IMR-90 (cell line): ENCODE measurements around the gene TBCE.

Experiments
- POLR2A ChIP-seq: IDR thresholded peaks from 2 replicates; pipeline ENCODE4 v1.6.1; 2012; ENCODE audit warnings: mild to moderate bottlenecking, low read depth, low read length
- TF ChIP-seq, protein P1 (sequence below): conservative IDR thresholded peaks from 2 replicates; pipeline ENCODE4 v1.5.1; 2012; ENCODE audit warnings: mild to moderate bottlenecking, low read depth, low read length, improper control_type of control experiment

DNA sequence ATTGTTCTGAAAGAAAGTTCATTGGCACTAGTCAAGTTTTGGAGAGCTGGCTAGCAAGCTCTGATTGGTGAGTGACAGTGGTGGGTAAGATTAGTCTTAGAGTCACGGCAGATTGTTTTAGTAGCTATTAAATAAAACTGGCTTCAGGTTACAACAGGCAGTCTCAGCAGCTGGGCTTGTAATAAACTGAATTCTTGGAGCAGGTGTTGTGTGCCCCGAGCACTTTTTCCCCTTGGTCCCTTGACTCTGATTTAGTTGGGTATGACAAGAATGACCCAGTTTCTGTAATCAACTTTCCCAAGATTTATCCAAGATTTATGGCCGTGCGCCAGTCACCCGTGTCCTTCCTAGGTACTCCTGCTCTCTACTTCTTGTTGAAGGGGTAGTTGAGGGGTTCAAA lies 40.2 kb downstream of the TBCE start:
- TF ChIP-seq POLR2A, result no peak
- TF ChIP-seq, protein P1, sequence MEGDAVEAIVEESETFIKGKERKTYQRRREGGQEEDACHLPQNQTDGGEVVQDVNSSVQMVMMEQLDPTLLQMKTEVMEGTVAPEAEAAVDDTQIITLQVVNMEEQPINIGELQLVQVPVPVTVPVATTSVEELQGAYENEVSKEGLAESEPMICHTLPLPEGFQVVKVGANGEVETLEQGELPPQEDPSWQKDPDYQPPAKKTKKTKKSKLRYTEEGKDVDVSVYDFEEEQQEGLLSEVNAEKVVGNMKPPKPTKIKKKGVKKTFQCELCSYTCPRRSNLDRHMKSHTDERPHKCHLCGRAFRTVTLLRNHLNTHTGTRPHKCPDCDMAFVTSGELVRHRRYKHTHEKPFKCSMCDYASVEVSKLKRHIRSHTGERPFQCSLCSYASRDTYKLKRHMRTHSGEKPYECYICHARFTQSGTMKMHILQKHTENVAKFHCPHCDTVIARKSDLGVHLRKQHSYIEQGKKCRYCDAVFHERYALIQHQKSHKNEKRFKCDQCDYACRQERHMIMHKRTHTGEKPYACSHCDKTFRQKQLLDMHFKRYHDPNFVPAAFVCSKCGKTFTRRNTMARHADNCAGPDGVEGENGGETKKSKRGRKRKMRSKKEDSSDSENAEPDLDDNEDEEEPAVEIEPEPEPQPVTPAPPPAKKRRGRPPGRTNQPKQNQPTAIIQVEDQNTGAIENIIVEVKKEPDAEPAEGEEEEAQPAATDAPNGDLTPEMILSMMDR, result no peak
